HG03565 (cell line): ENCODE data around the gene ARHGEF9.

Experiments used
- ATAC-seq: cut with Tn5 transposase; IDR thresholded peaks from one replicate; pipeline ENCODE4 v1.9.1; 2021; ENCODE audit warnings: mild to moderate bottlenecking, moderate library complexity; ENCODE audit not compliant: unreplicated experiment

ARHGEF9 gene

GRCh38 chrX:63746715-63747114, 38.3 kb downstream of the ARHGEF9 start:
- no peak for ATAC-seq

GRCh38 chrX:63746278-63746677, 38.7 kb downstream of the ARHGEF9 start:
- ATAC-seq: peak; percentile 95

- no peak for ATAC-seq
Observed at GRCh38 chrX:63744850-63745394, 40.1 kb downstream of the ARHGEF9 start.

- ATAC-seq: no peak
Observed at GRCh38 chrX:63743596-63743995, 41.4 kb downstream of the ARHGEF9 start.

- ATAC-seq: no peak
Observed at GRCh38 chrX:63740382-63740781, 44.6 kb downstream of the ARHGEF9 start.

GRCh38 chrX:63739885-63740284, 45.1 kb downstream of the ARHGEF9 start:
- ATAC-seq: no peak

- ATAC-seq: no peak
Observed at GRCh38 chrX:63738696-63739095, 46.3 kb downstream of the ARHGEF9 start.

- no peak for ATAC-seq
Observed at GRCh38 chrX:63737131-63737921, 47.7 kb downstream of the ARHGEF9 start.

GRCh38 chrX:63735882-63736281, 49.1 kb downstream of the ARHGEF9 start:
- no peak for ATAC-seq

GRCh38 chrX:63720293-63720692, 64.7 kb downstream of the ARHGEF9 start:
- no peak for ATAC-seq

GRCh38 chrX:63719633-63720032, 65.4 kb downstream of the ARHGEF9 start:
- ATAC-seq: no peak

- peak; percentile 90 for ATAC-seq
Observed at GRCh38 chrX:63718010-63718694, 66.9 kb downstream of the ARHGEF9 start.

- ATAC-seq: no peak
Observed at GRCh38 chrX:63713526-63713925, 71.5 kb downstream of the ARHGEF9 start.

- no peak for ATAC-seq
Observed at GRCh38 chrX:63708801-63709200, 76.2 kb downstream of the ARHGEF9 start.

- ATAC-seq: no peak
Observed at GRCh38 chrX:63702556-63702955, 82.5 kb downstream of the ARHGEF9 start.

GRCh38 chrX:63686878-63687714, 97.9 kb downstream of the ARHGEF9 start:
- no peak for ATAC-seq

GRCh38 chrX:63680423-63680822, 104.6 kb downstream of the ARHGEF9 start:
- ATAC-seq: no peak

GRCh38 chrX:63679432-63679831, 105.6 kb downstream of the ARHGEF9 start:
- ATAC-seq: no peak

GRCh38 chrX:63675716-63676115, 109.3 kb downstream of the ARHGEF9 start:
- no peak for ATAC-seq

- no peak for ATAC-seq
Observed at GRCh38 chrX:63673896-63674295, 111.1 kb downstream of the ARHGEF9 start.

GRCh38 chrX:63664741-63665140, 120.3 kb downstream of the ARHGEF9 start:
- ATAC-seq: no peak
